Activated CD4-positive, CD25-positive, alpha-beta regulatory T cell treated with anti-CD3 and anti-CD28 coated beads, Interleukin-2, amount 50 U/mL, for 16 hours (primary cell): Measurements from ENCODE around the gene SEMA7A.

ENCODE experiments used
- DNase-seq: peaks from one replicate; pipeline ENCODE4 v3.0.0-alpha.2; 2020; ENCODE audit warnings: low read depth, low spot score

Gene SEMA7A

DNA sequence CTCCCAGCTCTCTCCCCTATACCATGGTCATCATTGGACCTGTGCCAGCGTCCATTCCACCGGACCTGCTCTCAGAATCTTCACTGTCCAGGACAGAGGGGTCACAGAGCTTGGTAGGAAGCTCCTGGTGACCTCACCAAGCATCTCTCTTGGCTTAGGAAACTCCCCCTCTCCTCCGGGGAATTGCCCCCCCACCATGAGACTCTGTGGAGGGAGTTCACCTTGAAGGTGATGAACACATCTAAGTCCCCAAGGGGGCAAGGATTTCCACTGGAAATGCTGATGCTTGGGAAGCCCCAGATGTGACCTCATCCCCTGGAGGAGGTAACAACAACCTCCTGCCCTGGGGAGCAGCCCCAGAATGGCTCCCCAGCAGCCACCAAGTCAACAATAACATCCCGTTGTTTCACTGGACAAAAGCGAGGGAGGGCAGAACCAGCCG is 3.2 kb downstream of the SEMA7A start:
- DNase-seq, result no peak

DNA sequence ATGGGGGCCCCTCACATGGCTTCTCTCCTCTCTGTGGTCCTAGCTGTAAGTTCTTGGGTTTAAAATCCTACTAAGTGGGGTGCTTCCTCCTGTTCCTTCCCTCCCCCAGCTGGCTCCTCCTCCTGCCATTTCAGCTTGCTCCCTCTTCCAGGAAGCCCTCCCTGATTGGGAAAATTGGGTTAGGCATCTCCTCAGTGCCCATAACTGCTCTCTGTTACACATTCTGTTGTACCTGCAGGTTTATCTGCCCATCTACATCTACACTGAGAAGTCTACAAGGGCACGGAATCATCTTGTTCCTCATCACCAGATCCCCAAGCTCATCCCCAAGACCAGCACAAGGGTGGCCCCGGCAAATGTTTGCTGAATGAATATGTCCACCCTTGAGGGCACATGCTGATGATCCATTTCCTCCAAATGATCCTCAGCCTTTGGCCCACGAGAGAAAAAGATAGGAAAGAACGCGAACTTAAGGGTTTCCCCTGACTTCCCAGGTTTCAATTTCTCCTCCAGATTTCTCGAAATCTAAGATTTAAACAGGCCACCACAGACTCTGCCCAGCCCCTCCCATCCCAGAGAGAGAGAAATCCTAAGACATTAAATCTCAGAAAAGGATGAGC is 3.9 kb downstream of the SEMA7A start:
- no peak for DNase-seq

GRCh38 chr15:74428970-74429780 is 4.6 kb downstream of the SEMA7A start:
- no peak for DNase-seq

GRCh38 chr15:74428442-74428787 is 5.3 kb downstream of the SEMA7A start:
- no peak for DNase-seq

DNA sequence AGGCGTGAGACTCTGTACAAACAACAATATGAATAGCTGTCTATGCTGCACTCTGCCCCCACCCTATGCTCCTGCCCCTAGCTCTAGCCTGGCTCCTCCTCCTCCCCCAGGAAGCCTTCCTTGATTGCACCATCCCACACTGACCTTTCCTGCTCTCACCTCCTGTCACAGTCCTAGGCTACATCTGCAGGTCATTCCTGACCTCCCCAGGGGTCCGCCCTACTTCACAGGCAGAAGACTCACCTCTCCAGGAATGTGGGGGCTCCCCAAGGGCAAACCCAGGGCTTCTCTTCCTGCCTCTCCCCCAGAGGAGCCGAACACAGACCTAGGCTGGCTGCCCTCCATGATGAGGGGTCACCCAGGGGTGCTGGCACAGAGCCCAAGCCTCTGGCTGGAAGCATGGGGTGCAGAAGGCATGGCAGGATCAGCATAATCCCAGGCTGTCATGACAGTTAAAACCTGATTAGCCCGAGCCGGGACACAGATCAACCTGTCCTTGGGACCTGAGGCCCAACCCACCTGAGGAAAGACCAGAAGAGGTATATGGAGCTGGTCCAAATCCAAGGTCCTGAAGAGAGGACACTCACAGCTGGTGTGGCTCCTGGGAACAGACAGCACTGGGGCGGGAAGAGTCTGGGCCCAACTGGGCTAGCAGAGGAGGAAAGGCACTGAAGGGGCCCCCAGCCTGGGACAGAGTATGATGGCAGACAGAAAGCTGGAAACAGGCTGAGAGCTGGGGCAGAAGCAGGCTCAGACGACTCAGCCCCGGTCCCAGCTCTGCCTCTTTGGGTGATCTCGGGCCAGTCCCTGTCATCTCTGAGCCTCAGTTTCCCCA is 5.9 kb downstream of the SEMA7A start:
- DNase-seq, result no peak

DNA sequence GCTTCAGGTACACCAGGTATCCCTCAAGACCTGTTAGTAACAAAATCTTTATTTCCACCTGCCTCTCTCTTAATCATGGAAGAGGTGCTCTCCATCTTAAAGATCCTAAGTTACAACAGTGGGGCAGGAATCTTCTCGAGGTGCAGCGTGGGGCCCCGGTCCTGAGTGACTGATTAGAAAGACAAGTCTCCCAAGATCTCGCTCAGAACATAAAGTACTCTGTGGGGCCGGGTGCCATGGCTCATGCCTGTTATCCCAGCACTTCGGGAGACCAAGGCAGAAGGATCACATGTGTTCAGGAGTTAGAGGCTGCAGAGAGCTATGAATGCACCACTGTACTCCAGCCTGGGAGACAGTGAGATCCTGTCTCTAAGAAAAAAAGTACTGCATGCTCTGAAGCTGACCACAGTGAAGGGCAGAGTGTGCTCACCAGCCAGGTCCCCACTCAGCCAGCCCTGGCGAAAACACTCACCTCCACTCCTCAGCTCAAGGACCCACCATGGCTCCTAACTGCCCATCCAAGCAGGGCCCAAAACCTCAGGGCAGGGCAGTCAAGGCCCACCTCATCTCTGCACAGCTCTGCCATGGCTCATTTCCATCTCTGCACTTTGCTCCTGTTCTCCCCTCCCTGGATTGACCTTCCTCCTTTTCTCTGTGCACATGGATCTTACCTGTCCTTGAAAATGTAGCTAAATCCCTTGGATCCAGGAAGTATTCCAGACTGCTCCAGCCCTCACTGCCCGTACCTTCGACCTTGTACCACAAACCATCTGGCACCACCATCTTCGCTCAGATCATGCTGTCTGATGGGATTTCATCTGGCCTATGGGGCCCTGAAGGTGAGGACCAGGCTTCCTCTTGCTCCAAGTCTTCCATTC is 7.1 kb downstream of the SEMA7A start:
- no peak for DNase-seq

DNA sequence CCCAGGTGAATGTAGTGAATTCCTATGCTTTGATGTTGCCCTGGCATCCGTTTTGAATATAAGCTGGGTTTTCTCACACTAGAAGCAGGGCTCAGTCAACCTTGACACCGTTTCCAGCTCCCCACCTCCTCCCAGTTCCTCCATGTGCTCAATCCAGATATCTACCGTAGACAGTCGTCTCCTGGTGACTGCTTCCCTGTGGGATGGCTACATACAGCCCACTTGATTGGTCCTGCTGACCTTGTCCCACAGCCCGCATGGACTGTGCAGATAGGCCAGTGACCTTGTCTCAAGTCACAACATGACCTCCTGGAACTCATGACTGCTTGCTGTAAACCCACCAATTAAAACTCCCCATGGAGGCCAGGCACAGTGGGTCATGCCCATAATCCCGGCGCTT is 8.1 kb downstream of the SEMA7A start:
- no peak for DNase-seq

GRCh38 chr15:74424901-74425528 is 8.7 kb downstream of the SEMA7A start:
- no peak for DNase-seq

- no peak for DNase-seq
Measured at GRCh38 chr15:74423431-74424257, 10.1 kb downstream of the SEMA7A start.

DNA sequence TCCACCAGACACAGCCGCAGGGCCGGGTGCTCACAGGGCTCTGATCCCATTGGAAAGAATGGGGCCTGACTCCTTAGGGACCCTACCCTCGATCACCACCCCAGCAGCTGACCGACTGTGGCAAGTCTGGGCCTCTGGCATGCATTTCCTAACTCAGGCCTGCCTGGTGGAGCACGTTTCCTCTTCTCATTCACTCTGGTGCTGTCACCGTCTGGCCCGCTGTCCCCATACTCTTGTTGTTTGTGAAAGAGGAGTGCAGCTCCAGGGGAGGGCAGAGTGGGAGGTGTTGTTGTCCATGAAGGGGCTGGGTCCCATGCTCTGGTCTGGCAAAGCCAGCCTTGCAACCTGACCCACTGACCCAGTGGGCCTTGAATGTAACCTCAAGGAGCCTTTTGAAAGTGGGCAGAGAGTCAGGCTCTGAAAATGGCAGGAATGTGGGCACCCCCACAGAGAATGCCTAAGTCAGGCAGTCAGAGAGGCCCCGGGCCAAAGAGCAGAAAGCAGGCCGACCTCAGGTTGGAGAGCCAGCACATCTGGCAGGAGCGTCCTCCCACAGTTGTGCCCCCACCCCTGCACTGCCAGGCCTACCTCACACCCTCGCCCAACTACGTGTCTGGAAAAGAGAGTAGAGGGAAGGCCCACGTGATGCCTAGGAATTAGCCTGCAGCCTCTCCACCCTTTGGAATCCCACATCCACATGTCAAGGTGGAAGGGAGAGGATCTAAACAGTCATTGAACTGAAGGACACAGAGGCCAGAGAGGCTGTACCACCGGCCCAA is 10.9 kb downstream of the SEMA7A start:
- no peak for DNase-seq

GRCh38 chr15:74422265-74422651 is 11.5 kb downstream of the SEMA7A start:
- DNase-seq, result no peak

DNA sequence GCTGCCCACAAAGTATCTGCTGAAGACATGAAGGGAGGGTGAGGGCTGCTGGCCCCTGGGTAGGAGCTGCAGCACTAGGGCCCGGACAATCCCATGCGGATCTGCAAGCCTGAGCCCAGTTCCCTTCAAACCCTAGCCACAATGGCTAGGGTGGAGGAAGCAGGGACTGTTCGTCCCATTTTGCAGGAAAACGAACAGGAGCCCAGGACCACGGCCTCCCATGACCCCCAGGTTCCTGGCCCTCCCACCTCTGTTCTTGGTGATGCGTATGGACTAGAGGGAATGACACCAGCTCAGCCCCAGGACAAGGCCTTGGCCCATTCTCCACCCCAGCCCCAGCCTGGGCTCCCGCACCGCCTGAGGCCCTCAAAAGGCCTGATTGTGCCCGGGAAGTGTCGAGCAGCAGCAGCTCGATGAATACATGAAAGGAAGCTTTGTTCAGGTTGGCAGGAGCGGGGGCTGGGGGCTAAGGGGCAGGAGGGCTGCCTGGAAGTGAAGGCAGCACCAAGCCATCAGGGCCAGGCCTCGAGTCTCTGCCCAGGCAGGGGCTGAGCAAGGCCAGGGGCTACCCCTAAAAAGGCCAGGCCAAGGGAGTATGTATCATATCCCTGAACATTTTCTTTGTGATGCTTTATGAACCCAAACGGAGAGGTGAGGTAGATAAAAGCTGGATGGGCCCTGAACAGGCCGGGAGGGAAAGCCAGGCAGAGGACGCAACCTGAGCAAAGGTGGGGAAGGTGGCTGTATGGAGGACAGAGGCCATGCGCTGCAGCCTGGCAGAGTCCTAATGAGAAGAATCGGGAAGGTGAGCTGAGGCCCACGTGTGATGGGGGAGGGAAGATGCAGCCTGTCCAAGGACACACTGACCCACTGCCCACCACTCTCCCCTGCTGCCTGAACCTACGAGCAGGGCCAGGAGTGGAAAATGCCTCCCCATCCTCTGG is 12.2 kb downstream of the SEMA7A start:
- DNase-seq, result no peak

- no peak for DNase-seq
Measured at GRCh38 chr15:74420193-74420905, 13.4 kb downstream of the SEMA7A start.

DNA sequence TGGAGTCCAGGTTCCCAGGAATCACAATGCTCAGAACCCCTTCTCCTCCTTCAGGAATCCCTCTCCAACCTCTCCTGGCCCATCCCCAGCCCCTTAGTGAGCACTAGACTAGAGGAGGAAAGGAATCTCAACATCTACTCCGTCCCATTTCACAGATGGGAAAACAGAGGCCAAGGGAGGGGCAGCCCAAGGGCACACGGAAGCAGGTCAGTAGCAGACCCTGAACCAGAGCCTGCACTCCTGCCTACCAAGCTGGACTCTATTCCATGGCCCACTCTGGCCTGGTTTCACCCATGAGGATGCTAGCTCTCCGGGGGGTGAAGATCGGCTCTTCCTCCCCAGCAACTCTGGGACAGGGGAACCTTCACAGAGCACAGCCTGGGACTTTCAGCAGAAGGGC is 14.3 kb downstream of the SEMA7A start:
- DNase-seq, result no peak

DNA sequence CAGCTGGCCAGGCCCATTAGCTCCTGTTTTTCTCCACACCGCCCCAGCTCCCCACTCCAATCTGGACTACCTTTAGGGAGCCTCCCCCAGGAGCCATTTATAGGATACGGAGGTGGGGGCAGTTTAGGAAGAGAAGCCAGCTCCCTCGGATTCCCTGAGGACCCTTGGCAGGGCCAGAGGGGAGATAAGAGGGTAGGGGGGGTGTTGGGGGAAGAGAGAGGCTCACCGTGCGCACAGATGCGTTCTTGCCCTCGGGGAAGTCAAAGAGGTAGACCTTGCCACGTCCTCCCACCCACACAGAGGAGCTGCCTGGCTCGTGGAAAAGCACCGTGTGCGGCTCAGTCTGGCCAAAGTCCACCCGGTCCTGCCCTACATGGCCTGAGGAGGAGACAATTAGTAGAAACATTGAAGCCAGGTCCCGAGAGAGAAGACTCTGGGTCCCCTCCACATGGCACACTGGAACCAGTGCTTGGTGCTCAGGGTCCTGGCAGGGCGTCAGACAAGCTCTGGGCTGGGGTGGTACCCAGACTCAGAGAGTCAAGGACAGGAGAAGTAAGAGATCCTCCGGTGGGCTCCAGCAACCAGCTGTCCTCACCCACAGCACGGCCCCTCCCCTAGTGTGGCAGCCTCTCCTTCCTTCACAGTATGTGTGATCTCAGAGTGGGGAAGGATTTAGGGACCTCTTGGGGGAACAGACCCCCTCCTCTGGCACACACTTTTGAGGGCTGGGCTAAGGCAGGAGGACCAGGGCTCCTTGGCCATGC is 15.0 kb downstream of the SEMA7A start:
- no peak for DNase-seq

- no peak for DNase-seq
Measured at GRCh38 chr15:74417670-74418069, 16.1 kb downstream of the SEMA7A start.

- DNase-seq, result no peak
Measured at GRCh38 chr15:74417225-74417624, 16.5 kb downstream of the SEMA7A start.
